GM18867 (cell line): ENCODE measurements around the gene ANXA6.

Experiments used
- ATAC-seq: cut with Tn5 transposase; IDR thresholded peaks from one replicate; pipeline ENCODE4 v1.9.1; 2021; ENCODE audit warnings: mild to moderate bottlenecking, moderate library complexity; ENCODE audit not compliant: unreplicated experiment

Gene ANXA6

DNA sequence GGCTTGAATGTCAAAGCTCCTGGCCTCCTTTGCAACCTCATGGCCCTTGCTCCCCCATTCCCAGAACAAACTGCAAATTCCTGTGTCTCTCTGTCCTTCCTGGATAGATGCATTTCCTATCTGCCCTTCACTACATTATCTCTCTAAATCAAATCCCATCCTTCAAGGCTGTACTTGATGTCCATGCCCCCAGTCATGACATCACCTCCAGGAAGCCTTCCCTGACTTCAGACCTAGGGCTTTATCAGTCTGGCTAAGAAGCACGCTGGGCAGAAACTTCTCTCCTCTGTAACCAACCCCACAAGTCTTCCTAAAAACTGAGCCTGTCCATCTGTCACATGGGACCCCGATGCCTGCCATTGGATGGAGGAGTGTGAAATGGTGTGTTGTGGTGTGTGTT, 51.1 kb downstream of the ANXA6 start:
- ATAC-seq: no peak

DNA sequence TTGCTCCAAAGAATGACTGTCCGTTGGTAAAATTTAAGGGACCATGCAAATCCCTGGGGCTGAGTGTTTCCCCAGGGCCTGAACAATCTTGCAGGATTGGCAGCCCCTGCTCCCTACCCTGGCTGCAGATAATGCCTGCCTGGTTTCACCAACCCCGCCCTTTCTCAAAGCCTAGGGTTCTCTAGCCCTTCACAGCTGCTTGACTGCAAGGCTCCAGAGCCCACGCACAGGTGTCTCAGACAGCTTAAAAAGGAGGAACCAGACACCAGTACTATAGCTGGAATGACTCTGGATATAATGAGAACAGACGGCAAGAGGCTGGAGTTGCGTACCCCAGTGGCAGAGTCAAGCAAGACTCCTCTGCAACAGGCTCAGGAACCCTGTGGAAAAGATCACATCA, 51.5 kb downstream of the ANXA6 start:
- no peak for ATAC-seq

DNA sequence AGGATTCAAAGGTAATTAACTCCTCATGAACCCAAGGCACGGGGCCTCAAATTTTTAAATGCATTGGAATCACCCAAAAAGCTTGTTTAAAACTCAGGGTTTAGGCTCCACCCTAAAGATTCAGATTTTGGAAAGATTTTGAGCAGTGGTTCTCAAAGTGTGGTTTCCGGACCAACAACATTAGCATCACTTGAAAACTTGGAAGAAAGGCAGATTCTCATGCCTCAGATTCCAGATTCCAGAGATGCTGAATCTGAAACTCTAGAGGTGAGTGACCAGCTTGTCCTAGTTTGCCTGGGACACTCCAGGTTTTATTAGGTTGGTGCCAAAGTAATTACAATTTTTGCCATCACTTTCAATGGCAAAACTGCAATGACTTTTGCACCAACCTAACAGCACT, 52.0 kb downstream of the ANXA6 start:
- ATAC-seq: no peak

DNA sequence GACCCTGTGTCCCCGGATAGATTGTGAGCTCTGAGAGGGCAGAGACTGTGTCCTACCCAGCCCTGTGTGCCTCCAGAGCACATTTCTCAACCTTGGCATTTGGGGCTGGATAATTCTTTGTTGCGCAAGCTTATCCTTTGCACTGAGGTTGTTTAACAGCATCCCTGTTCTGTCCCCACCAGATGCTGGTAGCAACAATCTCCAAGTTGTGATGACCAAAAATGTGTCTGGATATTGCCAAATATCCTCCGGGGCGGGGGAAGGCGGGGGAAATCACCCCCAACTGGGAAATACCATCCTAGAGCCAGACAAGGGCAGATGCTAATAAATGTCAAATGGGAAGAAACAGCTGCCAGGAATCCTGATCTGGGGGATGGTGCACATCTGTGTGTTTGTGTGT, 52.8 kb downstream of the ANXA6 start:
- no peak for ATAC-seq

DNA sequence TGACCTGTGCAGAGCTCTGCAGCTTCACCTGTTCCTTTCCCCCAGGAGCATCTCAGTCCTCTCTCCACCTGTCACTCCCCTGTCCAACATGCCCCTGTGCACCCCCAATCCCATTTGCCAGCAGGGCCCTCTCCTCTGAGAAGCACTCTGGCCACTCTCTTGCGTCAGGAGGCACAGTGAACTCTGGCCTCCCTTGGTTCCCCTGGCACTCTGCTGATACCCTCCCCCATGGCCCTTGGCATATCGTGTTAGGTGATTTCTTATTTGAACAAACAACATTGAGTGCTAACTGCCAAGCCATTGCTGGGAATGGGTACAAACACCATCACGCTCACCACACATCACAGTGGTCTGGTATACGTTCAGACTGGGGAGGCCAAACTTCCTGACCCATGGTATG, 55.8 kb downstream of the ANXA6 start:
- ATAC-seq: no peak

DNA sequence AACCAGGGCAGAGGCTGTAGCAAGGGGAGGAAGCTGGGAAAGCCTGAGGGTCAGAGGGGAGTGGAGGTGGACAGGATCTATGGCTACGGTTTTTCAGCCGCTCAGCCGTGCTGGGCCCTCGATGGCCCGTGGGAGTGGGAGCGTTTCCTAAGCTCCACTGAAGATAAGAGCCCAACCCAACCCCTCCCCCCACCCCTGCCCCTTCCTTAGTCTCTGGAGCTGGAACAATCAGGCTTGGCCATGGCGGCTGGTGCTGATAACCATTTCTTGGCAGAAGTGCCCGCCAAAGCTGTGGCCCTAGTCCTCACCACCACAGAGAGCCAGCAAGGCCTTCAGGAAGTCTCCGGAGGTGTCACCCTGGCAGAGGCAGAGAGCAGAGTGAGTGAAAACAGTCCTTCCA, 56.4 kb downstream of the ANXA6 start:
- no peak for ATAC-seq

DNA sequence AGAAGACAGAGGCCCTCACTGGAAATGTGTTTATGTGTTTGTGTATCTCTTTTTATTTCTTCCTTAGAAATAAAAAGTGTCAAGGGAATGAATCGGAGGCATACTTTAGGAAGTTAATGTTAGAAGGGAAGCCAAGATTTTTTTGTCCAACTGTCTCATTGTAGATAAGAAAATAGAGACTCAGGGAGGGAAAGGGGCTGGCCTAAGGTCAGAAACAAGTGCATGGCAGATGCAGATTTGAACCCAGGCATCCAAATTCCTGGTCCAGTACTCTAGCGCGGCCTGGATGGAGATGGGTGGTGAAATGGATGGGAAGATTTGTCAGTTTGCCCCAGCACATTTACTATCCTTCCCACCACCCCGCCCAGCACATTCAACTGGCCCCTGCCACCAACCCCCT, 56.9 kb downstream of the ANXA6 start:
- no peak for ATAC-seq

DNA sequence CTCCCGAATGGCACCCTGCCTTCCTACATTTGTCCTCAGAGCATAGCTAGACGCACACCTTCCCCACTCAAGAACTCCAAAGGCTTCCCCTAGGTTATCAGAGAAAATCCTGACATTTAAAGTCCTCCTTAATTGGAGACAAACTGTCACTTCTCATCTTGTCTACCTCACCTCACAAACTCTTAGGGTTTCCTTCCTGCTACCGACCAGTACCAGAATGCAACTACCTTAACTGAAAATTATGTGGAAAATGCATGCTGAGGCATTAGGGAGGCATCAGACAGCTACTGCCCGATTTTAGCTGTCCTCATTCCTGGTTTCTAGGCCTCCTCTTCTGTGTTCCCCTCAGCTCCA, 58.8 kb downstream of the ANXA6 start:
- ATAC-seq: no peak

DNA sequence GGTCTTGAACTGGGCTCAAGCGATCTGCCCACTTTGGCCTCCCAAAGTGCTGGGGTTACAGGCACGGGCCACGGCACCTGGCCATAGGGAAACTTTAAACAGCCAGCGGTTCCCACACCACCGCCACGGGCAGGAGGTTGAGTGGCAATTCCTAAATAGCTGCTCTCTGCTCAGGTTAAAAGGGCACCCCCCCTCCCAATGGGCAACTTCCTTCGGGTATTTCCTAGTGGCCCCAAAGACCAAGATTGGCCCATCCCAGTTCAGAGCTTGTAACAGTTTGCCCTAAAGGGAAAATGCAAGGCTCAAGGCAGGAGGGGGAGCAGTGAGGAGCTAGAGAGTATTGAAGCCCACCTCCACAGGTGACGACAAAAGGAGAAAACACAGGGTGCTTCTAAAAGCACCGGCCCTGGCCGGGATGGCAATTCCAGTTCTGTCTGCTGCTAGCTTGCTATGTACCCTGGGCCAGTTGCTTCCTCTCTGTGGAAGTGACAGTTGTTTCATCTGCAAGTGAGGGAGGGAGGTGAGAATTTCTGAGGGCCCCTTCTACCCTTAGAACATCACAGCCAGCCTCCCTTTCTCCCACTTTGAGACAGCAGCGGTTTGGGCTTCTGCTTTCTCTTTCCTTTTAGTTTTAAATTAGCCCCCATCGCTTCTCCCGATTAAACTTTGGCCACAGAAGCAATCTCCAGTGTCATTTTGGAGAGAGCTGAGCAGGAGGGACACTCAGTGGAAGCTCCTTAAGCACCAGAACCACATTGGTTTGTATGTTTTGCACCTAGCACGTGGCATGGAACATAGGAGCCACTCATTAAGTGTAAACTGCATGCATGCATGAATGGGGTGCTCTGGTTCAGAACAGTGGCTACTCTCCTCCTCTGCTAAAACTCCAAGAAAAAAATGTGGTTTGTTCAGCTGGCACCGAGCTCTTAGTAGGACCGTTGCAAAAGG, 59.5 kb downstream of the ANXA6 start:
- ATAC-seq: peak; percentile 63

DNA sequence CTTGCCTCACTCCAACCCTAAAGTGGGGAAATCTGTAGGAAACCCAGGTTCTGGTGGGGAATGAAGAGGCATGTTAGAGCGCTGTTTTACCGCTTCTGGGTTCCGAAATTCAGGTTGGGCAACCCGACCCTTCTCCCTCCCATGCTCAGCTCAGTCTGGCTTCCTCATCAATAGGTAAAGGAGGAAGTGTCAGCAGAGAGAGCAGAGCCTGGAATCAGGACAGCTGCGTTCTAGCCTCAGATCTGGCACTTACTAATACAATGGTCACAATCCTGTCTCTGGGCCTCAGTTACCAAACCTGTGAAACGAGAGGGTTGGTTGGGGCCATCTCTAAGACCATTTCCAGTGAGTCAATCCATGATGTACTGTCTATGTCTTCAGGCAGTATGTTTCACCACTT, 60.5 kb downstream of the ANXA6 start:
- no peak for ATAC-seq

DNA sequence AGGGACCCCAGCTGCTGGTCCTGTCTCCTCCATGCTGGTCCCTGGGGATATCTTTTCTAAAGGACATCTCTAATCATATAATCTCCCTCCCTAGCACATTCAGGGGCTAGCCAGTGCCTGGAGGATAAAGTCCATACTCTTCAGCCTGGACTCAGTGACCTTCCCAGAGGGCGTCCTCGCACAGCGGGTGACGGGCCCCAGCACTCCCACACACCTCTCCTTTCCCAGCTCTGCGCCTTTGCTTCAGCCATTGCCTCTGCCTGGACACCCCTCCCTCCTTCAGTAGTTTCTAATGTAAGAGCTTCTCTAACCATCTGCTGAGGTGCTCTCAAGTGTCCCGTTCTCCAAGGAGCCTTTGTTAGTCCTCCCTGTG, 61.6 kb downstream of the ANXA6 start:
- no peak for ATAC-seq

DNA sequence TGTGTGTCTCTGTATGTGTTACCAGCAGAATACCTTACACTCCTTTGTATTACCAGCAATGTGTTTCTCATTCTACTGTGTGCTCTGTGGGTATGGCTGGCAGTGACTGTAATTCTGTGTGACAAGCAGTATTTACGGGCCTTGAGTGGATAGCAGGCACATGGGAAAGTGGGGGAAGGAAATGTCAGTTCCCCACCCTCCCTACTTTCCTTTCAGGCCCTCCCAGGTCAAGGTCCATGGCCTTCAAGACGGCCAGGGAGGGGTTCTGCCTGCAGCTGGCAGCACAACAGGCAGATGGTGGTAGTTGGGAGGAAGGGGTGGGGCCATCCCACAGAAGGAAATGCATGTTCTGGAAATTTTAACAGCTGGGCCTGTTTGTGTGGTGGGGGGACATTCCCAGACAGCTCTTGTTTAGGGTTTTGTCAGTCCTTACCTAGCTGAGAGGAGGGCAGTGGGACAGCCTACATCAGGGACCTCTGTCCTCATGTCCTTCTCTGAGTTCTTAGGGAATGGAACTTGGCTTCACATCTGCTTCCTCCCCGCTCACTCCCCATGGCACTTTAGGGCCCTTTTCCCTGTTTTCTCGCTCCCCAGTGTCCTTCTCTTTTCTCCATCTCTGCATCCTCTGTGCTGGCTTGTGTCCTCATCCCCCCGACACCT, 62.1 kb downstream of the ANXA6 start:
- ATAC-seq: no peak

DNA sequence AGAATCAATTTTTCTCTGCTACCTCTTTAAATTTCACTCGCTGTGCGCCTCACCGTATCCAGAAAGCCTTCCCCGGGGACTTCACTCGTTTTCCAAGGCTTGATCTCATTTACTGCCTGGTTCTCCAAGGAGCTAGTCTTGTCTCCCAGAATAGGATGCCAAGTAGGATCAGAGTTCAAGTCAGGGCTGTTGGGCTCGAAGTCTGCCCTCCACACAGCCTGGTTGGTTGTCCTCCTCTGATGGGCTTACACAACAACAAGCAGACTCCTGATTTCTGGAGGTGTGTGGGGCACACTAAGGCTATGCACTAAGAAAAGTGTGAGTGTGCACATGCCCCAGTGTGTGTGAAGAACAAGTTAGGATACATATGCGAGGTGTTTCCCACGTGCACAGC, 62.7 kb downstream of the ANXA6 start:
- no peak for ATAC-seq

DNA sequence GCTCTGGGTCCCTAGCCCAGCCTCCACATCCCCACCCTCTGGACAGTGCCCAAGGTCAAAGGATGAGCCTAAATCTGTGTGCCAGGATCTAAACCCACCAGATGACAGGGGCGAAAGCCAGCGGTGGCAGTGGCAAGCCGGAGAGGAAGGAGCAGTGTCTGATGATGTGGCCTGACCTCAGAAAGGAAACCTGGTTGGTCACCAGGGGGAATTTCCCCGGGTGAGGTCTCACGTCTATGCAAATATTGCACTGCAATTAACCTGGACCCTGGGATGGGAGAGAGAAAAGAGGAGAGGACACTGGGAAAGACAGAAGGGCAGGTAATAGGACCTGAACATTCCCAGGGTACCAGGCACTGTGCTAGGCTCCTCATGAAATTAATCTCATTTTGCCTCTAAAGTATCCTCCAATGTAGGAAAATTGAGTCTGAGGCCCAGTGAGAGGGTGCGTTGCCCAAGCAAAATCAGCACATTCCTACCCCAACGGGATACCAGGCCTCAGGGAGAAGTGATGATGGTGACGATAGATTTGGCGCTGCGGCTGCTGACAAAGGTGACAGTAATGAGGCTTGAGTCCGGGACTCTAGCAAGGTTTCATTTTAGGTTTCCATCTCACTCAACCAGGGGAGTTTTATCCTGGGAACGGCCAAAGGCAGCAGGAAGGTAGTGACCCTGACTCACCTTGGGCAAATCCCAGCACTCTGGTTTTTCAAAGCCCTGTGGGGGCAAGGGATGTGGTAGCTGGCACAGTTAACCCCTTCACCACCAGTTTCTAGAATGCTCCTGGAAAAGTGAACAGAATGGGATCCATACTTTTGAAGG, 63.3 kb downstream of the ANXA6 start:
- ATAC-seq: peak; percentile 70

DNA sequence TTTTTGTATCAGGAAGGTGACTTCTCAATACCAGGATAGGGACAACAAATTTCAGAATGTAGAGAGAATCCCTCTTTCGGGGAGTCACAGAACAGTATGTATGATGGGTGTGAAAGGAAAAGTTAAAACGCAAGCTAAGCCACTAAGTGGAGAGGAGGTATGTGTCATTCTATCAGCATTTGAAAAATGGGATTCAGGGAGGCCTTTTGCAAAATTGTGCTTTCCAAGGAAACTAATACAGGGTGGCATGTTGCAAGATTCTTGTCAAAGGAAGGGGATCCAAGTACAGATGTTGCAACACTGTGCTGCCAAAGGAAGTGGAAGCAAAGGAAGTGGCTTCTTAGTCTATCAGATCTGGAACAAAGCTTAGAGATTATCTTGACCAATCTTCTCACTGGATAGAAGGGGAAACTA, 64.1 kb downstream of the ANXA6 start:
- peak; percentile 2 for ATAC-seq

DNA sequence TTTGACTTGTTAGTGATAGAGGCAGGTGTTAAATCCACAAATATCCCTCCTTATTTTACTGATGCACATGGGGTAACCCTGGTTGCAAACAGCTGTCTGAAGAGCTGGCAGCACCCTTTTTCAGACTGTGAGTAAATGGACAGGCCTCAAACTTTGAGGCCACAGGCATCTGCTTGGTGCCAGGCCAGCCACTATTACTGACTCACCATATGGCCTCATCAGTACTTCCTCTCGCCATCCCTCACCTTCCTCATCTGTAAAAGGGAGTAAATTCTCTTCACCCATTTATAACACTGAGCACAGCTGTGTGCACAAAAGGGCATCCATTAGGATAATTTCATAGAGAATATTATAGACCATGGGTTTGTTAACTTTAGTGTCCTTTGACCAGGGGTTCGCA, 64.8 kb downstream of the ANXA6 start:
- no peak for ATAC-seq

DNA sequence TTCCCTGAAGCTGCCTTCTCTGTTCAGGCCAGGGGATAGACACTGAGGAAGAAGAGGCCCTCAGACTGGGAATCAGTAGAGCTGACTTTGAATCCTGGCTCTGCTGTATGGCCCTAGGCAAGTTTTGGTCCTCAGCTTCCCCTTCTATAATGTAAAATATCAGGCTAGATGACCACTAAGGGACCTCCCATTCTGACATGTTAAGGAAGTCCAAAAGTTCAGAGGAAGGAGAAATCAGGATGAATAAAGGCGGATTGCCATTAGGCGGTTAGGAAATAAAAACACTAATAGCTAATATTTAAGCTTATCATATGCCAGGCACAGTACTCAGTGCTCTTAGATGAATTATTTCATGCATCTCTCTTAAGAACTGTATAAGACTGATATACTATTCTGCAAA, 67.9 kb downstream of the ANXA6 start:
- ATAC-seq: no peak

DNA sequence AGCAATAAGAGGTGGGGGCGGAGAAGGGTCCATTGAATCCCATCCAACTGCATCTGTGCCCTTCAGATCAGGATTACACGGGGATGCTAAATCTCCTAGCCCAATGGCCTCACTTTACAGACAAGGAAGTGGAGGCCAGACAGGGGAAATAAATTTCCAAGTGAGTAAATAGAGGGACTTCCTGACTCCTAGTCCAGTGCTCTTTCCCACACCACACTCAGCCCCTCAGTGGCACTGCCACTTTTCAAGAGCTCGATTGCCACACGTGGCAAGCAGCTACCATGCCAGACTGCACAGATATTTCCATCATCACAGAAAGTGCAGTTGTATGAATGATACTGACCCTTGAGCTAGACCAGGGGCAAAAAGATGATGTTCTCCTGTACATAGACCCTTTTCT, 68.6 kb downstream of the ANXA6 start:
- no peak for ATAC-seq

DNA sequence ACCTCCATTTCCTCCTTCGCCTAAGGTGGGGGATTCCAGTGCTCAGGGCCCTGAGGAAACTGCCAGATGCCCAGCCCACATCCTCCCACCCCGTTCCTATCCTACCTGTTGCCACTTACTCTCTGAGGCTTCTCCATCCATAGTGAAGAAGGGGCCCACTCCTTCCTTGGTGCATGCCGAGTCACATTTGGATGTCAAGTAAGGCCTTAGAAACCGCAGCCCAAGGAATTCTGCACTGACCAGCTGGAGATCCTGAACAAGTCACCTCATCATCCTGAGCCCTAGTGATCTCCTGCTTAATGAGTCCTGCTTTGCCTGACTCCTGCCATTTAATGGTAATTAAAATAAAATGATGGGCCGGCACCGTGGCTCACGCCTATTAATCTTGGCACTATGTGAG, 70.1 kb downstream of the ANXA6 start:
- ATAC-seq: no peak

DNA sequence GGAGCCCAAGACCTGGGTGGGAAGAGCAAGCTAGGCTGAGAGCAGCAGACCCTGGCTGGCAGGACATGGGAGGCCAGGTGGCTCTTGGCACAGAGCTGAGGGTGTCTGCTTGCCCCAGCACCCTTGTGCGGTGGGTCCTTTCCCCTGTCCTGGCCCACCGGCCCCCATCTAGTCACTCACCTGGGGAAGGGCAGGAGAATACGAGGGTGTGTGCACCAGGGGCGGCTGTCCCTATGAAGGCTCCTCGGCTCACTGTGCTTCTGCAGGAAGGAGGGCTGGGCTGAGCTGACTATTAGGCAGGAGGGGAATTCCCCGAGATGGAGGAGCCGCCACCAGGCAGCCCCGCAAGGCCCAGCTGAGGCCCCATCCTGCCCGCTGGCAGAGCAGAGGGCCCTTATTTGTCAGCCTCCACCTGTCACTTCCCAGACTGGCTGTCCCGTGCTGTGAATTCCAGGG, 70.6 kb downstream of the ANXA6 start:
- peak; percentile 70 for ATAC-seq

DNA sequence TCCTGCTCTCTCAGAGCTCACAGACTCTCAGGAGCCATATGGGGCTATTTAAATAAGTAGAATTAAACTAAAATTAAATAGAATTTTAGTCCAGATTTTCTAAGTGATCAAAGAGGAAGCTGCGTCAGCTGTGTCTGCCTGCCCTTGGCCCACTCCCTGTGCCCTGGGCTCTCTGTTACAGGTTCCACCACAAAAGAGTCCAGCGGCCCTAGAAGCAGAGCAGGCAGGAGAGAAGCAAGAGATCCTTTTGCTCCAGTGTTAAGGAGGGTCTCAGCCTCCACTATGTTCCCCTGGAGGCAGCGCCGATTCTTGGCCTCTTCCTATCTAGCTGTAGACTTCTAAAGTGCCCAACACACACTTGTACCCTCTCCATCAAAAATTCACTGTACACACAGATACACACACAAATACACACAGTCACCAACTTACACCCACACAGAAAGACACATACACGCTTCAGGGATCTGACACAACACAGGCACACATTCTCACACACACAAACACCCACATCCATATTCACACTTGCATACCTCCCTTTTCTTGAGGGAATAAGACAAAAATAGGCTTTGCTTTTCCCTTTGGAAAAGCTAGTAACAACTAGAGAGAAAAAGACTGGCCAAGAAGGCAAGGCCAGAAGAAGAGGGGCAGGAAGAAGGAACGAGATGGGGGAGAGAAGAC, 71.2 kb downstream of the ANXA6 start:
- ATAC-seq: no peak
